HG03378 (cell line): ENCODE measurements around the gene TMEM125.

ENCODE experiments used
- ATAC-seq: cut with Tn5 transposase; IDR thresholded peaks from one replicate; pipeline ENCODE4 v1.9.1; 2021; ENCODE audit warnings: mild to moderate bottlenecking, moderate library complexity; ENCODE audit not compliant: unreplicated experiment

TMEM125 gene

GRCh38 chr1:43307458-43308158 is 37.8 kb downstream of the TMEM125 start:
- no peak for ATAC-seq

- ATAC-seq: no peak
Observed at GRCh38 chr1:43308635-43309404, 39.0 kb downstream of the TMEM125 start.

GRCh38 chr1:43309405-43310025 is 39.7 kb downstream of the TMEM125 start:
- no peak for ATAC-seq

- ATAC-seq: no peak
Observed at GRCh38 chr1:43311521-43311920, 41.7 kb downstream of the TMEM125 start.

- ATAC-seq: no peak
Observed at GRCh38 chr1:43312212-43312623, 42.4 kb downstream of the TMEM125 start.

- ATAC-seq: no peak
Observed at GRCh38 chr1:43312663-43313515, 43.1 kb downstream of the TMEM125 start.

GRCh38 chr1:43313771-43314170 is 44.0 kb downstream of the TMEM125 start:
- no peak for ATAC-seq

GRCh38 chr1:43314233-43314632 is 44.5 kb downstream of the TMEM125 start:
- no peak for ATAC-seq

- ATAC-seq: no peak
Observed at GRCh38 chr1:43315481-43315880, 45.7 kb downstream of the TMEM125 start.

GRCh38 chr1:43315963-43316737 is 46.4 kb downstream of the TMEM125 start:
- no peak for ATAC-seq

- no peak for ATAC-seq
Observed at GRCh38 chr1:43316738-43317520, 47.1 kb downstream of the TMEM125 start.

- no peak for ATAC-seq
Observed at GRCh38 chr1:43317817-43318471, 48.2 kb downstream of the TMEM125 start.

GRCh38 chr1:43318831-43319230 is 49.0 kb downstream of the TMEM125 start:
- ATAC-seq: no peak

- no peak for ATAC-seq
Observed at GRCh38 chr1:43319288-43319687, 49.5 kb downstream of the TMEM125 start.

- ATAC-seq: no peak
Observed at GRCh38 chr1:43319766-43320165, 50.0 kb downstream of the TMEM125 start.

- no peak for ATAC-seq
Observed at GRCh38 chr1:43321331-43321891, 51.6 kb downstream of the TMEM125 start.

GRCh38 chr1:43322506-43322905 is 52.7 kb downstream of the TMEM125 start:
- no peak for ATAC-seq
